ENCODE data around the gene TMIGD1. TPM values are rescaled to one million over a fixed set of nuclear protein-coding genes. Genes with fewer than 3 reads are reported as not detected.

Gene TMIGD1
- total RNA-seq, 2 experiments from 2014 or later = not detected

DNA sequence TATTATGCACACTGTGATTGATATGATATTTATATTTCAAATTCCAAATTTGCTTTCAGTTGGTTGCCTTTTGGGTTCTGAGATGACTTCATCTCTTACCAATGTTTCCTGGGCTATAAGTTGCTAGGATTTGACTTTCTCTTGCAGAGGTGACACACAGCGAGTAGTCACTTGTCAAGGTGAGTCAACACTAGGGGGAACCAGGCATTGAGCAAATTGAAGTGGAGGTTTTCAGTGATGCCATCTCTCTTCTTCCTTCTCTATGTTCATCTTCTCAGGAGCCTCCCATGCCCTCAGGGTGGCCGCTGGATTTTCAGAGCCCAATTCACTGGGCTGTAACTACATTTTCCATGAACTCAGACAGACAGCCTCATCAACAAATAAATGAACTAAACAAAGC lies 38.9 kb upstream of the TMIGD1 start:
- DNase-seq = peak; percentile 47
- peak; percentile 49 for ATAC-seq

DNA sequence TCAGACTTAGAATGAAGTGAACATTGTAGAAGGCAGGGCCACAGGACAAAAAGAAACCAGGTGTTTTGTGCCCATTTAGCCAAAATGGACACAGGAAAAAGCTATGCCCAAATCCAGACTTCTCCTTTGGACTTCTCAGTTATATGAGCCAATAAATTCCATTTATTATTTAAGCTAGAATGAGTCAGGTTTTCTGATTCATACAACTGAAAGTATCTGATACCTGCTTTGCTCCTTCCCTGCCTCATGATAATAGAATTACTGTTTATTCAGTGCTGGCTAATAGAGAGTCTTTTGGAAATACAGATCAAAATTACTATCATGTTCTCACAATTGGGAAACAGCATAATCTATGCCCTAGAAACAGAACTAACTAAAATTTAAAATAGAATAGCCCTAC lies 36.1 kb upstream of the TMIGD1 start:
- Mint-ChIP-seq H3K36me3 (peaks cover 4% of the 10 kb centered on the region), H3K27ac (no peak overlapping the region), H3K9me3 (ENCODE audit: low read depth) (no peaks in the 10 kb centered on the region), H3K4me3 (no peak overlapping the region), H3K4me1 (peaks cover 25% of the 10 kb centered on the region), H3K27me3 (peaks cover 11% of the 10 kb centered on the region)
- DNase-seq (no peak), ATAC-seq (no peak)
- CTCF ChIA-PET = no interaction called here

More for the DNA sequence above, 38.9 kb upstream of the TMIGD1 start:
- peaks cover 33% of the 10 kb centered on the region for H3K4me1 Mint-ChIP-seq
- CTCF ChIA-PET = interaction anchor here (1.2 to 1.5 kb wide), 2 partner anchors 9 to 66 kb away, joined by 3 read pairs; no protein-coding TSS in a partner anchor
- H3K36me3 Mint-ChIP-seq = peaks cover 2% of the 10 kb centered on the region
- H3K9me3 Mint-ChIP-seq (ENCODE audit: low read depth) = no peaks in the 10 kb centered on the region
- H3K4me3 Mint-ChIP-seq = no peak overlapping the region
- H3K27me3 Mint-ChIP-seq = peaks cover 4% of the 10 kb centered on the region
- no peak overlapping the region for H3K27ac Mint-ChIP-seq

DNA sequence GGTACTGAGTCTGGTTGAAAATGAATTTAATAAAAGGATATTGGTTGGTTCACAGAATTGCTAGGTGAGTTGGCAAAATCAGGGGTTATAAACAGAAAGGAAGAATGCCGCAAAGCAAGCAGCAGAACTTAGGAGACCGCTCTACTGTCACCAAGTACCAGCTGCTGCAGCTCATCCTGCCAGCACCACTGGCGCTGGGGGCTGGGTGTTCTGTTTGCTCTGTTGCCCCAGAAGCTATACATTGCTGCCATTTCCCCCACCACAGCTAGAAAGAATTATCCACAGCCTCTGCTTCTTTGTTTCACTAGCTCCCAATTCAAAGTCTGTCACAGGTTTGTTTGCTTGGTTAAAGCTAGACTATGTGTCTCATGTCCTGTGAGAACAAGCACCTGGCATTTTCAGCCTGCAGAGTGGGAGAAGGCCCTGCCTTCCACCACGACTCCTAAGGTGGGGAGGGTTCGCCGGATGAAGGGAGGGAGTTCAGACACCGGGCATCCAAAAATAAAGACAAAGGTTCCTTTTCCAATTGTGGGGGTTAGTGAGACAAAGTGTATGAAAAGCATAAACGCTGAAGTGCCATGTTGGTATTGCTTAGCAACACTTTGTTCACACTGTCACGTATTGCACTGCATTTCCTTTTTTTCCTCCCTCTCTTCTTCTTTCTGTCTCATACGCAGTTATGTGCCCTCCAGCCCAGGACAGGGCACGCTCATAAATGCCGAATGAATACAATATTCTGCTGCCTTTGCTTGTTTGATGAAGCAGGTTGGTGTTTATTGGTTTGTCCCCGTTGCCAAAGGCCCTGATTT lies 35.3 kb upstream of the TMIGD1 start:
- H3K27ac Mint-ChIP-seq = no peak overlapping the region
- H3K4me1 Mint-ChIP-seq = peaks cover 28% of the 10 kb centered on the region
- peaks cover 7% of the 10 kb centered on the region for H3K27me3 Mint-ChIP-seq
- no peak overlapping the region for H3K4me3 Mint-ChIP-seq
- CTCF ChIA-PET = no interaction called here
- H3K36me3 Mint-ChIP-seq = peaks cover 4% of the 10 kb centered on the region
- no peaks in the 10 kb centered on the region for H3K9me3 Mint-ChIP-seq (ENCODE audit: low read depth)
- ATAC-seq = no peak
- no peak for DNase-seq

DNA sequence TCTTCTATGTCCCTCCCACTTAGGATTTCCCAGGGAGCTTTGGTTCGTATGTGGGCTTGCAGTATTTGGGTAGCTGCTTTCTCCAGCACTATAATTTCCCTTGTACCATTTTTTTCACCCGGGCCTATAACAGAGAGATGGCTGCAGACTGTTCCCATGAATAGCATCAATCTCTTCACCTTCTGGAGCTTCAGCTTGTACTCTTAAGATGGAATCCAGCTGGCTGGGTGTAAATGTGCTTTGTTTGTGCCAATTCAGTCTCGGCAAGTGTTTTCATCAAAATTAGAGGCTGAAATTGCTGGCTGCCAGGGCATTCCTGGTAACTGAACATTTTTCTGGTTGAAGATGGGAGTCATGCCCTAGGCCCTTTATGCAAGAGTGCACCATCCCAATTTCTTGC lies 32.7 kb upstream of the TMIGD1 start:
- peaks cover 7% of the 10 kb centered on the region for H3K27me3 Mint-ChIP-seq
- no peak for DNase-seq
- no peak for ATAC-seq
- peaks cover 6% of the 10 kb centered on the region for H3K9me3 Mint-ChIP-seq (ENCODE audit: low read depth)
- peaks cover 31% of the 10 kb centered on the region for H3K4me1 Mint-ChIP-seq
- CTCF ChIA-PET = no interaction called here
- no peak overlapping the region for H3K27ac Mint-ChIP-seq
- H3K36me3 Mint-ChIP-seq = peaks cover 14% of the 10 kb centered on the region
- H3K4me3 Mint-ChIP-seq = no peak overlapping the region

DNA sequence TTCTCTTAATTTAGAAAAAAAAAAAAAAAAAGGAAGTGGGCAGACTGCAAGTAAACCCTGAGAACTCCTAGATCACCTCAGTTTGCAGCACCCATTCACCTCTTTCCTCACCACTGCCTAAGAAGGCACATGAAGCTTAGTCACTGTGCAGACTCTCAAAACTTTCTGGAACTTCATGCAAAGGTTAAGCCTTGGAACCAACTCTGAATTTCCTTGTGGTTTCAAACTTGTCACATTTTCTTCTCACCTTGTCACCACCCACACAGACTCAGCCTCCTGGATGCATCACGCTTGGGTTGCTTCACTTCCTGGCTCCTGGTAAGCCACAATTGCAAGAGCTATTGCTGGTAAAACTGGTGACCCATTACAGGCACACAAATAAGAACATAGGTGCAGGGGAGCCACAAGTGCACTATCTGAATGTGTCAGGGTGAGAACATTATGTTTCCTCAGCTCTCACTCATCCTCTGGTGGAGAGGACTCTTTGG lies 29.9 kb upstream of the TMIGD1 start:
- Mint-ChIP-seq H3K4me1 (peaks cover 27% of the 10 kb centered on the region), H3K27ac (peak overlapping the region; percentile 92), H3K36me3 (peaks cover 22% of the 10 kb centered on the region), H3K4me3 (peak overlapping the region; percentile 29), H3K9me3 (ENCODE audit: low read depth) (peaks cover 15% of the 10 kb centered on the region), H3K27me3 (peaks cover 7% of the 10 kb centered on the region)
- ATAC-seq (peak; percentile 89), DNase-seq (peak; percentile 95)
- CTCF ChIA-PET = interaction anchor here (0.7 to 3.3 kb wide), 14 partner anchors 12 to 334 kb away, joined by 3 to 18 read pairs (median 3); no protein-coding TSS in a partner anchor

DNA sequence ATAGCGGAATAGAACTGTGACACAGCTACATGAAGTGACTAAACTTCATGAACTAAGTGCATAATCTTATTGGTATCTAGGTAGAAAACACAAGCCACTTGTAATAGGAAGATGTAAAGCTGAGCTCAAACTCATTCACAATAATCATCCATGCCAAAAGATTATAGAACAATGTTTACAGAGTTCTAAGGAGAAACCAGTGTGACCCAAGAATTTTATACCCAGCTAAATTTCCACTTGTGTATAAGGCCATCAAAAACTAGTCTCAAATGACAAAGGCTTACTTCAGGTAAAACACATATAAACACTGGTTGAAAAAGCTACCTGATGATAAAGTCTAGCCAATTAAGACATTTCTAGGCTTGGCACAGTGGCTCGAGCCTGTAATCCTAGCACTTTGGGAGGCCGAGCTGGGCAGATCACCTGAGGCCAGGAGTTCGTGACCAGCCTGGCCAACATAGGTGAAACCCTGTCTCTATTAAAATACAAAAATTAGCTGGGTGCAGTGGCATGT lies 28.0 kb upstream of the TMIGD1 start:
- DNase-seq = no peak
- Mint-ChIP-seq H3K27ac (no peak overlapping the region), H3K9me3 (ENCODE audit: low read depth) (peaks cover 15% of the 10 kb centered on the region), H3K4me1 (peaks cover 27% of the 10 kb centered on the region), H3K4me3 (no peak overlapping the region), H3K36me3 (peaks cover 22% of the 10 kb centered on the region), H3K27me3 (peaks cover 6% of the 10 kb centered on the region)
- no peak for ATAC-seq
- CTCF ChIA-PET = interaction anchor here (2.1 to 3.3 kb wide), 2 partner anchors 19 to 26 kb away, joined by 10 to 18 read pairs; no protein-coding TSS in a partner anchor

DNA sequence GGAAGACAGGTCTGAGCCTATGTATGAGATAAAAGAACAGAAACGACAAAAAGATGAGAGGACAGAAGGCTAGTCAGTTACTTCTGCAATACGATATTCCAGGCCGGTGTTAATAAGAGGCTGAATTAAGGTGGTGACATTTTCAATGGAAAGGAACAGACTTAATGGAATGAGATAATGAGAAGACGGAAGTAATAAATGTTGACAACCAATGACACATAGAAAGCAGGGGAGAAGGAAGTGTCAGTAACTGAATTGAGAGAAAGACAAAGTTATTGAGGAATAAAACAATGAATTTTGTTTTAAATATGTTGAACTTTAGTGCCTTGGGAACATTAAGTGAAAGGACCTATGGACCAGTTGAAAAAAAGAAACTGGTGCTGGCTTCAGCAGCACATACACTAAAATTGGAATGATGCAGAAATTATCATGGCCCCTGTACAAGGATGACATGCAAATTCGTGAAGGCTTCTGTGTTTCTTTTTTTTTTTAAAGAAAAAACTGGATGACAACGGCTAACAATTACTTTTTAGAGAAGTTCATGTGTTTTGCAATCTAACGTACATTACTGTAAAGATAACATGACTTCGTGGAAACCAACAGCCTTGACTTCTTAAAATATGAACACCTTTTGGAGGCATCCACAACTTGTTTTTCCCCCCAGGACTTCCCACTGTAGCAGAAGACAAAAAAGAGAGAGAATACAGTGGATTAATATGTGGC lies 26.4 kb upstream of the TMIGD1 start:
- no peak overlapping the region for H3K27ac Mint-ChIP-seq
- no peak for ATAC-seq
- no peak for DNase-seq
- no peaks in the 10 kb centered on the region for H3K27me3 Mint-ChIP-seq
- H3K4me1 Mint-ChIP-seq = peaks cover 23% of the 10 kb centered on the region
- CTCF ChIA-PET = no interaction called here
- peaks cover 23% of the 10 kb centered on the region for H3K36me3 Mint-ChIP-seq
- peaks cover 15% of the 10 kb centered on the region for H3K9me3 Mint-ChIP-seq (ENCODE audit: low read depth)
- no peak overlapping the region for H3K4me3 Mint-ChIP-seq

DNA sequence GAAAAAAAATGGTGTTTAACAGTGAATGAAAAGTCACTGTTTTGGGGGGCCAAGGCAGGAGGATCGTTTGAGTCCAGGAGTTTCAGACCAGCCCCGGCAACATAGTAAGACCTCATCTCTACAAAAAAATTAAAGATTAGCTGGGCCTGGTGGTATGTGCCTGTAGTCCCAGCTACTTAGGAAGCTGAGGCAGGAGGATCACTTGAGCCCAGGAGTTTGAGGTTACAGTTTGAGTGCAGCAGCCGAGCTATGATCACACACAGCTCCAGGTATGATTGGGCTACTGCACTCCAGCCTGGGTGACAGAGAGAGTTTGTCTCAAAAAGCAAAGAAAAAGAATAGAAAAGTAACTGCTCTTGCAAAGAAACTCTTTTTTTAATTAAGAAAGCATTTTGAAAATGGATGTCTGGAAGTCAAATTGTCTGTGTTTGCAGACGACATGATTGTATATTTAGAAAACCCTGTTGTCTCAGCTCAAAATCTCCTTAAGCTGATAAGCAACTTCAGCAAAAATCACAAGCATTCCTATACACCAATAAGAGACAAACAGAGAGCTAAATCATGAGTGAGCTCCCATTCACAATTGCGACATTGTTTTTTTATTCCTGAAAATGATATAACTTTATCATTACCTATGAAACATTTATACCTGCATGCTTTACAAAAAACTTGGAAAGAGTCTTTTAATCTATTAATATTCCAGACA lies 24.4 kb upstream of the TMIGD1 start:
- H3K36me3 Mint-ChIP-seq = peaks cover 21% of the 10 kb centered on the region
- no peak for DNase-seq
- CTCF ChIA-PET = interaction anchor here (1.0 to 1.3 kb wide), 2 partner anchors 17 to 119 kb away, joined by 4 to 6 read pairs; partner anchors contain the start of gene GOSR1
- ATAC-seq = no peak
- peaks cover 15% of the 10 kb centered on the region for H3K9me3 Mint-ChIP-seq (ENCODE audit: low read depth)
- H3K27me3 Mint-ChIP-seq = no peaks in the 10 kb centered on the region
- H3K4me3 Mint-ChIP-seq = no peak overlapping the region
- no peak overlapping the region for H3K27ac Mint-ChIP-seq
- H3K4me1 Mint-ChIP-seq = peaks cover 19% of the 10 kb centered on the region

DNA sequence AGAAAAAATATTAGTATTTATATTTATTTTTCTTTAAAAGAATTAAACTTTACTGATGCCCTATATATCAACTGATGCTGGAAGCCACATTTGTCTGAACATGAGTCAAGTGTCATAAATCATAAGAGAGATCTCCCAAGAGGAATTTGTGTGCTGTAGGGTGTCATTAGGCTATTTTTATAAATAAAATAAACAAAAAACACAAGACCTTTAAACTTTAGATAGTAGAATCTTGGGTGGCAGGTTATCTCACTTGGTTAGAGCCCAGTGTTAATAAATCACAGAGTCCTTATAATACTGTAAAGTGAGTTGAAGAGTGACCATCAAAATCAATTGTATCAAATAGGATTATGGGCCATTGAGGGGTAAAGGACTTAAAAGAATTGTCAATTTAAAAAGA lies 23.6 kb upstream of the TMIGD1 start:
- no peak for DNase-seq
- H3K27me3 Mint-ChIP-seq = no peaks in the 10 kb centered on the region
- CTCF ChIA-PET = interaction anchor here (1.1 to 1.3 kb wide), 2 partner anchors 10 to 23 kb away, joined by 3 read pairs; no protein-coding TSS in a partner anchor

DNA sequence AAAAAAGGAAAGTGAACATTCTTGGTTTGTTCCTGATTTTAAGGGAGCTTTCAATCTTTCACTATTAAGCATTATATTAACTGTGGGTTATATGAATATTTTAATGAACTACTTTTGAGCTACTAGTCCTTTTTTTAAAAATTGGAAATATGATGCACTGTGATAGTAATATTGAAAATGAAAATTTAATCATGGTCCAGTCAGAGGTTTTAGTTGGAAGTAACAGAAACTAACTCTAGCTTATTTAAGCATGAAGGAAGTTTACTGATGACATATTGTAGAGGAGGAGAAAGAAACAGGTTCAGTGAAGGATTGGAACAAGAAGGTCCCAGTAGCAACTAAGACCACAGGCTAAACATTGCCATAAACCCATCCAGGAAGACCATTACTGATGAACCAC lies 20.8 kb upstream of the TMIGD1 start:
- Mint-ChIP-seq H3K36me3 (peaks cover 8% of the 10 kb centered on the region), H3K9me3 (ENCODE audit: low read depth) (no peaks in the 10 kb centered on the region), H3K4me1 (peaks cover 14% of the 10 kb centered on the region), H3K27ac (no peak overlapping the region), H3K27me3 (no peaks in the 10 kb centered on the region), H3K4me3 (no peak overlapping the region)
- ATAC-seq = no peak
- CTCF ChIA-PET = interaction anchor here (0.8 to 2.0 kb wide), 3 partner anchors 13 to 18 kb away, joined by 3 to 6 read pairs (median 3); no protein-coding TSS in a partner anchor
- no peak for DNase-seq

More for the DNA sequence above, 23.6 kb upstream of the TMIGD1 start:
- Mint-ChIP-seq H3K9me3 (ENCODE audit: low read depth) (peaks cover 12% of the 10 kb centered on the region), H3K4me1 (peaks cover 13% of the 10 kb centered on the region), H3K4me3 (no peak overlapping the region), H3K36me3 (peaks cover 19% of the 10 kb centered on the region), H3K27ac (no peak overlapping the region)
- no peak for ATAC-seq

DNA sequence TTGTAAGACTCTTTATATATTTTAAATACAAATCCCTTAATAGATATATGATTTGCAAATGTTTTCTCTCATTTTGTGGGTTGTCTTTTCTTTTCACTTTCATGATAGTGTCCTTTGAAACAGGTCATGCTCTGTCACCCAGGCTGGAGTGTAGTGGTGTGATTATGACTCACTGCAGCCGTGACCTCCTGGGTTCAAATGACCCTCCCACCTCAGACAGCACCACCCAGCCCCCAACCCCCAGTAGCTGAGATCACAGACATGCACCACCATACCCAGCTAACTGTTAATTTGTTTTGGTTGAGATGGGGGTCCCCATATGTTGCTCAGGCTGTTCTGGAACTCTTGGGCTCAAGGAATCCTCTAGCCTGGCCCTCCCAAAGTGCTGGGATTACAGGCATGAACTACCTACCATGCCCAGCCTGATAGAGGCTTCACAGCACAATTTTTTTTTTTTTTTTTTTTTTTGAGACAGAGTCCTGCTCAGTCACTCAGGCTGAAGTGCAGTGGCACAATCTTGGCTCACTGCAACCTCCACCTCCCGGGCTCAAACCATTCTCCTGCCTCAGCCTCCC lies 18.5 kb upstream of the TMIGD1 start:
- Mint-ChIP-seq H3K4me1 (peaks cover 14% of the 10 kb centered on the region), H3K27me3 (peaks cover 5% of the 10 kb centered on the region), H3K36me3 (peaks cover 8% of the 10 kb centered on the region), H3K4me3 (no peak overlapping the region), H3K27ac (no peak overlapping the region), H3K9me3 (ENCODE audit: low read depth) (no peaks in the 10 kb centered on the region)
- DNase-seq (no peak), ATAC-seq (no peak)
- CTCF ChIA-PET = interaction anchor here (0.6 kb wide), 1 partner anchor 50 kb away, joined by 3 read pairs; no protein-coding TSS in a partner anchor

DNA sequence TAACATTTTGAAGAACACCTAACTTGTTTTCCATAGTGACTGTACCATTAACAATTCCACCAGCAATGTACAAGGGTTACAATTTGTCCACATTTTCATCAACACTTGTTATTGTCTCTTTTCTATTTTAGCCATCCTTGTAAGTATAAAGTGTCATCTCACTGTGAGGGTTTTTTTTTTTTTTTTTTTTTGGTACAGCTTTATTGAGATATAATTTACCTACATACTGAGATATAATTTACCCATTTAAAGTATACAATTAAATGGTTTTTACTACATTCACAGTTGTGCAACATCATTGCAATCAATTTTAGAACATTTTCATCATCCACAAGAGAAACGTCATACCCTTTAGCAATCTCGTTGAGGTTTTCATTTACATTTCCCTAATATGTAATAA lies 17.9 kb upstream of the TMIGD1 start:
- DNase-seq (no peak), ATAC-seq (no peak)
- no peak overlapping the region for H3K27ac Mint-ChIP-seq
- CTCF ChIA-PET = interaction anchor here (0.6 kb wide), 1 partner anchor 49 kb away, joined by 3 read pairs; no protein-coding TSS in a partner anchor
- peaks cover 14% of the 10 kb centered on the region for H3K4me1 Mint-ChIP-seq
- no peaks in the 10 kb centered on the region for H3K9me3 Mint-ChIP-seq (ENCODE audit: low read depth)
- peaks cover 5% of the 10 kb centered on the region for H3K27me3 Mint-ChIP-seq
- no peak overlapping the region for H3K4me3 Mint-ChIP-seq
- peaks cover 8% of the 10 kb centered on the region for H3K36me3 Mint-ChIP-seq

Data from activated CD8-positive, alpha-beta memory T cell treated with anti-CD3 and anti-CD28 coated beads, Interleukin-2, amount 10 ng/mL, durations not matched to agents 7 days and 5 days (primary cell).